OCI-LY3 (cell line): ENCODE measurements around the gene ARHGAP4.

Experiments
- EZH2phosphoT487 ChIP-seq: fragments of 200-600 bp; shearing (Covaris generic); IDR thresholded peaks from 2 replicates; pipeline ENCODE4 v1.6.1; 2018; ENCODE audit warnings: antibody characterized with exemption, mixed run types, low read depth
- TF ChIP-seq, protein P1 (sequence below): fragments of 200-600, 300-600 bp; sonication (generic); IDR thresholded peaks from 2 replicates; pipeline ENCODE4 v1.5.1; 2014; ENCODE audit warnings: antibody characterized with exemption, low read length, low read depth

- TF ChIP-seq, protein P1, sequence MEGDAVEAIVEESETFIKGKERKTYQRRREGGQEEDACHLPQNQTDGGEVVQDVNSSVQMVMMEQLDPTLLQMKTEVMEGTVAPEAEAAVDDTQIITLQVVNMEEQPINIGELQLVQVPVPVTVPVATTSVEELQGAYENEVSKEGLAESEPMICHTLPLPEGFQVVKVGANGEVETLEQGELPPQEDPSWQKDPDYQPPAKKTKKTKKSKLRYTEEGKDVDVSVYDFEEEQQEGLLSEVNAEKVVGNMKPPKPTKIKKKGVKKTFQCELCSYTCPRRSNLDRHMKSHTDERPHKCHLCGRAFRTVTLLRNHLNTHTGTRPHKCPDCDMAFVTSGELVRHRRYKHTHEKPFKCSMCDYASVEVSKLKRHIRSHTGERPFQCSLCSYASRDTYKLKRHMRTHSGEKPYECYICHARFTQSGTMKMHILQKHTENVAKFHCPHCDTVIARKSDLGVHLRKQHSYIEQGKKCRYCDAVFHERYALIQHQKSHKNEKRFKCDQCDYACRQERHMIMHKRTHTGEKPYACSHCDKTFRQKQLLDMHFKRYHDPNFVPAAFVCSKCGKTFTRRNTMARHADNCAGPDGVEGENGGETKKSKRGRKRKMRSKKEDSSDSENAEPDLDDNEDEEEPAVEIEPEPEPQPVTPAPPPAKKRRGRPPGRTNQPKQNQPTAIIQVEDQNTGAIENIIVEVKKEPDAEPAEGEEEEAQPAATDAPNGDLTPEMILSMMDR, result no peak
- TF ChIP-seq EZH2phosphoT487, result no peak
These were observed 62.0 kb downstream of the ARHGAP4 start for GRCh38 chrX:153864101-153864500.
